ENCODE results near the gene ZNF236.
"Not testable (repeated sequence)": the region's sequence is repeated elsewhere in the genome, so short reads cannot be mapped to it uniquely, and the experiment has no call there.

ZNF236 gene

GRCh38 chr18:77006305-77007175, 184.2 kb downstream of the ZNF236 start:
- DNase-seq (ENCODE audit: low spot score): no peak

- DNase-seq (ENCODE audit: low spot score): no peak
Observed at GRCh38 chr18:77007251-77007650, 184.9 kb downstream of the ZNF236 start.

DNA sequence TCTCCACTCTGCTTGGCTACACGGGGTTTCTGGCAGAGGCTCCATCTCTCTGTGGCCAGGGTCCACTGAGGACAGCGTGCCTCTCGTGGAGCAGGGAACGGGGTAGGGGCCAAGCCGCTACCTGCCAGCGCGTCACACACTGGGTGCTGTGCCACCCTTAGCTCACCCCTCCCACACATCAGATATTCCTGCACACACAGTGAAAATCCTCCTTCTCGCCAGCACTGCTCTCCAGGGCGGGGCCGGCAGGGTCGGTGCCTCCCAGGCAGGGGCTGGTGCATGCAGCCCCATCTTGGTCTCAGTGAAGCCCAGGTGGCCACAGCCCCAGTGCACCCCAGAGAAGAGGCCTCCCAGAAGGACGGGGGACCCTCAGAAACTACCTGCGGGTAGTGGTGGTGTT, 185.6 kb downstream of the ZNF236 start:
- DNase-seq (ENCODE audit: low spot score): no peak

DNA sequence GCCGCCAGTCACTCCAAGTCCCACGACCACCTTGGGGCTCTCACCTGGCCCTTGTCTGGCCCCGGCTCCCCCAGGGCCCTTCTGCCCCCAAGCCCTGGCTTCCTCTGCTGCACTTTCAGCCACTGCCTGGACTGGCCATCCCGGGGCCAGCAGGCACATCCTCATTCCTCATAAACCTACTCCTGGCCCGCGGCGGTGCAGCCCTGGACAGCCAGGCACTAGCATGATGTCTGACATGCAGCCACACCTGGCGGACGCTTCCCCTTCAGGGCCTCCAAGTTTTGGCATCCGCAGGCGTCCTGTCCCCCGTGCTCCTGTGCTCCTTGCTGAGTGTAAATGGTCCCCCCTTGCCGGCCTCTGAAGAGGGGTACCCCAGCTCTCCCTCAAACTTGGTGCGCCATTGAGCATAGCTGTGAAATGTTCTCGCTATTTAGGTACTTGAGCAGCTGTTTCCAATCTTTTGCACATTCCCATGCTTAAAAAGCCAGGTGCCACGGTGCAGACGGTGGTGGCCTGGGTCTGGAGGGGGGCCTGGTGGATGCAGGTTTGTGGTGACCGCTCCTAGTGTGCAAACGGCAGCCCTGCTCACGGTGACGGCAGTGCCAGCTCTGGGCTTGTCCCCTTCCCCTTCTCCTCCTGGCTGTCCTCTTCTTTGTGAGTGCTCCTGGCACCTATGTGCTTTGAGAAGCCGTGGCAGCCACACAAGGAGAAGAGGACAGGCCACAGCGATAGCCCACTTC, 186.4 kb downstream of the ZNF236 start:
- no peak for DNase-seq (ENCODE audit: low spot score)

GRCh38 chr18:77009675-77010074, 187.3 kb downstream of the ZNF236 start:
- no peak for DNase-seq (ENCODE audit: low spot score)

DNA sequence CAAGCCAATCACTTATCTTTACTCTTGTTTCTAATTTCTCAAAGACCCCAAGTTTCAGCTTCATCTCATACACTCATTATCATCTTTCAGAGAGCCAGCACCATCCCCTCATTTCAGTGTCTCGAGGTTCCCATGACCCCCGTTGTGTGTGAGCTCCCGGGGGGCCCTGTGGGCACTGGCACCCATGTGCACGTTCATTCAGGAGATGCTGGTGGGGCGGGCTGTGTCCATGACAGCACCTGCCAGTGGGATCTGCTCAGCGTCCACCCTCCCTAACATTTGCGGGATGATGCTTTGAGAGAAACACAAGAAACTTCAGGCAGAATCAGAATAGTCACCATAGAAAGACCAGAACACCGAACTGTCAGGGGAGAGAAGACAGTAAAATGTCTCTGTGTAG, 189.8 kb downstream of the ZNF236 start:
- DNase-seq (ENCODE audit: low spot score): no peak

- DNase-seq (ENCODE audit: low spot score): no peak
Observed at GRCh38 chr18:77012806-77013541, 190.6 kb downstream of the ZNF236 start.

DNA sequence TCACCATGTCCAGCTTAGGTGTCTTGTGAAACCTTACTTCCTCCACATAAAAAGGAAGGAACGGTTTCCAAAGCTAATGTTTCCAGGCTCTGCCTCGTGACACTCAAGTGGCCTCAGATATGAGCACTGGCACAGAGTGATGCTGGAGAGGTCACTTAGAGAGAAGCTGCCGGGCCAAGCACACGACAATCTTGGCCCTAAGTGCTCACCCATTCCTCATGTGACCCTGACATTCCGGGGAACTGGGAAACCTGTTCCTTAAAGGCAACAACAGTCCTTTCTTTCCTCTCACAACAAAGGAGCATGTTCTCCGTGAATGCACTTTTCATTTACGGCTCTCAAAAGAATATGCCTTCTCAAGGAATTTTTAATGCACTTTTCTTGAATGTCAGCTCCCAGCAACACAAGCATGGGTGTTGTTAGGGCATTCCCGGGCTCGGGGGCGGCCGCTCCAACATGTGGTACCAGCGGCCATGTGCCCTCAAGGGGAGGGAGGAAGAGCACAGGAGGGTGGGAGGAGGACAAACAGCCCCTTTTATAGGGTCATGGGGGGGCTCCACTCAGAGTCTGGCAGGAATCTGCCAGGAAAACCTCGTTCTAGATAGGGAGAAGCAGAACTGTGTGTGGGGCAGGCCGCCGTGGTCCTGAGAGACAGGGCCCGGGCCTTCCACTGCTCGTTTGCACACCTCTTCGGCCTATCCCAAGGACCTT, 191.6 kb downstream of the ZNF236 start:
- DNase-seq (ENCODE audit: low spot score): no peak

DNA sequence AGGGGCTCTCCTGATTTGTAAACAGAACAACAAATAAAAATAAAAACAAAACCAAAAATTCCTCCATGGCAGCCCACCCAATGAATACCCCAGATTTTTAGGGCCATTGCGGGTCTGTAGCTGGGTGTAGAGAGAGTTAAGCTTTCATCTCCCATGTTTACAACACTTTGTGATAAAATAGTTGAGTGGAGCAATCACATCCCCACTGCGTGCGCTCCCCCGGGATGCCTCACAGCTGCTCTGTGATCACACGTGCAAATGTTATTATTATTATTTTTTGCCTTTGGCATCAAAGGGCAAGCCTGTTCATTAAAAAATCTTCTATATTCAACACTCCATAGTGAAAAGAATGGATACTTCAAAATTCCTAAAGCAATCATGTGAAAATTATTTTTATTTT, 192.2 kb downstream of the ZNF236 start:
- DNase-seq (ENCODE audit: low spot score): no peak

GRCh38 chr18:77015169-77015568, 192.8 kb downstream of the ZNF236 start:
- no peak for DNase-seq (ENCODE audit: low spot score)

GRCh38 chr18:77015771-77016710, 193.7 kb downstream of the ZNF236 start:
- DNase-seq (ENCODE audit: low spot score): no peak

DNA sequence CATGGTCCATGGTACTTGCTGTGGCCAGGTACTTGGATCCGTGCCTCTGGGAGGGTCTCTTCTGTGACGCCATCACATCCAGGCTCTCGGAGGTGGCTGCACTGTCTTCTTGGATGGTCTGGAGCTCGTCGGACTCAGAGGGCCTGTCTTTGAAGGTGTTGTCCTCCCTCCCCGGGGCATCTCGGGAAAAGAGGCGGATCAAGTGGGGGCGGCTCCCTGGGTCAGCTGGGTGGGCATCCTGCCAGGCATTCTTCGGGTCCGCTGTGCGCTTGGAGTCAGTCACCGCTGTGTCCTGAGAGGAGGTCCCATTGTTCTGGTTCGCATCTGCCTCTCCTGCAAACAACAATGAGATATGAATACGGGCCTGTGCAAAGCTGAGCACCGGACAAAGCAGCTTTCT, 194.6 kb downstream of the ZNF236 start:
- no peak for DNase-seq (ENCODE audit: low spot score)

DNA sequence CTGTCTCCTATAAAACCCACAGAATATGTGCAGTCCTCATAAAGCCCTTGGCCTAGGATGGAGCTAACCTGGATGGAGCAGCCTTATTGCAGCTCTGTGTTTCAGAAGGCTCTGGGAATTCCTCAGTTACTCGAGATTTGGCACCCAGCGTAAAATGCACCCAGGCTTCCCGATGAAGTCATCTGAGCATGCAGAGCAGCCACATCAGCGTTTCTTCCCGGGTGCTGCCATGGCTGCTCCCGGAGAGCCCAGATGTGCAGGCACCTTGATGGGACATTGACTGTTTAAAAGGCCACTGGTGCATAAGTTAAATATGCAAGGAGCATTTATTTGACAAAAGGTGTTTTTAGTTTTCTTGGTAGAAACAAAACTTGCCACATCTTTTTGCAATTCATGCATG, 195.0 kb downstream of the ZNF236 start:
- DNase-seq (ENCODE audit: low spot score): no peak

DNA sequence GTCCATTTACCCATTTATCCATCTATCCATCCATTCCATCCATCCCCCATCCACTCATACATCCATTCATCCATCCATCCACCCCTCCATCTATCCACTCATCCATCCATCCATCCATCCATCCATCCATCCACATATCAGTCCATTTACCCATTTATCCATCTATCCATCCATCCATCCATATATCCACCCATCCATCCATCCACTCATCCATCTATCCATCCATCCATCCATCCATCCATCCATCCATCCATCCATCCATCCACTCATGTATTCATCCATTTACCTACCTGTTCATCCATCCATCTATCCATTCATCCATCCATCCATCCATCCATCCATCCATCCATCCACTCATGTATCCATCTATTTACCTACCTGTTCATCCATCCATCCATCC, 196.3 kb downstream of the ZNF236 start:
- not testable (repeated sequence) for DNase-seq (ENCODE audit: low spot score)

DNA sequence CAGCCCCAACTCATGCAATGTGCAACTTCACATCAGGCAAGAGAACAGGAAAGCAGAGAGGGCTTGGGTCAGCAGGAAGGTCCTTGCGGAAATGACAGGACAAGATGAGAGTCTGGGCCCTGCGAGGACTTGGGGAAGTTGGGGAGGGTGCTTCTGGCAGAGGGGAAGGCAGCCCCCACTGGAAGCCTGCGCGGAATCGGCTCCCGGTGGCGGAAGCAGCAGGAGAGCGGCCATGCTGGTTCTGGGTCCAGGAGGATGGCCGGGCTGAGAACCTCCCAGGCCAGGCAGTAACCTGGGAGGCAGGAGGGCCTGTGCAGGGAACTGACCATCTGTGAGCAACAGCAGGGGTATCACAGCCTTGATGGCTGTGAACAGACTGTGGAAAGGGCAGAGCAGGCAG, 197.3 kb downstream of the ZNF236 start:
- no peak for DNase-seq (ENCODE audit: low spot score)

Data from iPS-NIHi11 (cell line).